ENCODE measurements around the gene OSBPL5. TPM values are rescaled to one million over a fixed set of nuclear protein-coding genes. Genes with fewer than 3 reads are reported as not detected.

Gene OSBPL5
- total RNA-seq, 1 donor from 2014 or later, result 55.2 TPM

DNA sequence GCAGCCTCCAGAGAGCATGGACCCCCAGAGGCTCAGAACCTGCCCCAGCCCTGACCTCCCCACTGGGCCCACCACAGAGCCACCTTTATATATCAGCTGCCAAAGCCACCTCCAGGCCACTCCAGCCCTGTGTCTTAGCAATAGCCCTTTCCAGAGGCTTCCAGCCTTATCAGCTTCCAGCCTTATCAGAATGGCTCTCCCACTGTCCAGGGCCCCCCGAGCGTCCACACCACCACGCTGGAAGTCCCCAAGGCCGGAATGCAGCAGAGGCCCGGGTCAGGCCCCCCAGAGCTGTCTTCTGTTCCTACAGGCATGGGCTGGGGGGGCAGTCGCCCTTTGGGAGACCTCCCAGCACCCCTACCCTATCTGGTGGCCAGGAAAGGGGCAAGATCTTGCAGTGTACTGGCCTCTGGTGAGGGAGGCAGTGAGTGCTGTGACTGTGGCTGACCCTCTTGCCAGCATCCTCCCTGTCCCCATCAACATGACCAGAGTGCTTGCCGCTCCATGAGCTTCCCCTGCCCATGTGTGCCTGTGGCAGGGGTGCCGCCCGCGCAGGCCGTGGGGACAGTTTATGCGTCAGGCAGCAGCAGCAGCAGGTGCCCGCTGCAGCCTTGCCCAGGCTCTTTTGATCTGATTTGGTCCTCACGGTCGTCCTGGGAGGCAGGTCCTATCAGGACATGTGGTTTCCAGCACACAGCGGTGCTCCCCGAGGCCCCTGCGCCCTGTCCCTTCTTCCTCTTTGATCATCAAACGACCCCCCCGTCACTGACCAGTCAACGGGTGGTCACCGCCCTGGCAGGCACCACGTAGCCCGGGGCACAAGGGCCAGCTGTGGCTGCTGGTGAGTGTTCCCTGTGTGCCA lies 15.9 kb downstream of the OSBPL5 start:
- Mint-ChIP-seq H3K27ac (ENCODE audit: unreplicated experiment) (no peak overlapping the region), H3K4me1 (ENCODE audit: unreplicated experiment) (peaks cover 8% of the 10 kb centered on the region), H3K27me3 (ENCODE audit: unreplicated experiment) (peaks cover 9% of the 10 kb centered on the region), H3K36me3 (ENCODE audit: low read depth, unreplicated experiment) (peaks cover 13% of the 10 kb centered on the region), H3K9me3 (ENCODE audit: unreplicated experiment) (no peaks in the 10 kb centered on the region), H3K4me3 (ENCODE audit: unreplicated experiment) (peak overlapping the region; percentile 38)
- TF ChIP-seq, protein P1, sequence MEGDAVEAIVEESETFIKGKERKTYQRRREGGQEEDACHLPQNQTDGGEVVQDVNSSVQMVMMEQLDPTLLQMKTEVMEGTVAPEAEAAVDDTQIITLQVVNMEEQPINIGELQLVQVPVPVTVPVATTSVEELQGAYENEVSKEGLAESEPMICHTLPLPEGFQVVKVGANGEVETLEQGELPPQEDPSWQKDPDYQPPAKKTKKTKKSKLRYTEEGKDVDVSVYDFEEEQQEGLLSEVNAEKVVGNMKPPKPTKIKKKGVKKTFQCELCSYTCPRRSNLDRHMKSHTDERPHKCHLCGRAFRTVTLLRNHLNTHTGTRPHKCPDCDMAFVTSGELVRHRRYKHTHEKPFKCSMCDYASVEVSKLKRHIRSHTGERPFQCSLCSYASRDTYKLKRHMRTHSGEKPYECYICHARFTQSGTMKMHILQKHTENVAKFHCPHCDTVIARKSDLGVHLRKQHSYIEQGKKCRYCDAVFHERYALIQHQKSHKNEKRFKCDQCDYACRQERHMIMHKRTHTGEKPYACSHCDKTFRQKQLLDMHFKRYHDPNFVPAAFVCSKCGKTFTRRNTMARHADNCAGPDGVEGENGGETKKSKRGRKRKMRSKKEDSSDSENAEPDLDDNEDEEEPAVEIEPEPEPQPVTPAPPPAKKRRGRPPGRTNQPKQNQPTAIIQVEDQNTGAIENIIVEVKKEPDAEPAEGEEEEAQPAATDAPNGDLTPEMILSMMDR (IDR thresholded peaks at IDR 0.05; ENCODE audit: unreplicated experiment), result no peak
- DNase-seq (ENCODE audit: low spot score), result no peak

DNA sequence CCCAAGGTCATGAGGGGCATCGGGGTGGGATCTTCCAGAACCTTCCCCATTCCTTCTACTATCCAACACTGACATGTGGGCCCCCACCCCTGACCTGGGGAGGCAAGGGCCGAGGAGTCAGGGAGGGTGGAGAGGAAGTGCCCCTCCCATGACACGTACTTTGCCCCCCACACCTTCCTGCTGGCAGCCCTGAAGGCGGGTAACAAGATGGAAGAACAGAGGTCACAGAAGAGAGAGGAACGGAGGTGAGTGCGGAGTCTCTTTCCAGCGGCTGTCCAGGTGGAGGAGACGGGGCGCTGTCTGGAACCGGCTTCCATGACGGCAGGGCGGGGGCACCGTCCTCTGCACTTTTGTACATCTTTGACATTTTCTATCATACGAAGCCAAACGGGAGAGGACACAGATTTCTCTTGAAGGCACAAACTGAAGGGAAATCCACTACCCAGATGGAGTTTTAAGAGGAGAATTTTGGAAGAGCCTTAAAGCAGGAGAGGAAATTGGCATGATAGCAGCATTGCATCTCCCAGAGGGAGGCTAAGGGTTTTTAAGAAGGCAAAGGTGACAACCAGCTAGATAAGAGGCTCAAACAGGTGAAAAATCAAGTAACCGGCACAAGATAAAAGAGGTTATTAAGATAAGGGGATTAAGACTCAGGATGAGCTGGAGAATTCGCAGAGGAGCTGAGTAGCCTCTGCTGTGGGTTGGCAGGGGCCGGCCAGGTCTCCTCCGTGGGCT lies 16.7 kb downstream of the OSBPL5 start:
- peaks cover 8% of the 10 kb centered on the region for H3K4me1 Mint-ChIP-seq (ENCODE audit: unreplicated experiment)
- no peak overlapping the region for H3K27ac Mint-ChIP-seq (ENCODE audit: unreplicated experiment)
- H3K9me3 Mint-ChIP-seq (ENCODE audit: unreplicated experiment), result no peaks in the 10 kb centered on the region
- H3K27me3 Mint-ChIP-seq (ENCODE audit: unreplicated experiment), result peaks cover 9% of the 10 kb centered on the region
- TF ChIP-seq, protein P1 (IDR thresholded peaks at IDR 0.05; ENCODE audit: unreplicated experiment), result no peak
- DNase-seq (ENCODE audit: low spot score), result no peak
- peak overlapping the region; percentile 50 for H3K4me3 Mint-ChIP-seq (ENCODE audit: unreplicated experiment)
- H3K36me3 Mint-ChIP-seq (ENCODE audit: low read depth, unreplicated experiment), result peaks cover 13% of the 10 kb centered on the region

DNA sequence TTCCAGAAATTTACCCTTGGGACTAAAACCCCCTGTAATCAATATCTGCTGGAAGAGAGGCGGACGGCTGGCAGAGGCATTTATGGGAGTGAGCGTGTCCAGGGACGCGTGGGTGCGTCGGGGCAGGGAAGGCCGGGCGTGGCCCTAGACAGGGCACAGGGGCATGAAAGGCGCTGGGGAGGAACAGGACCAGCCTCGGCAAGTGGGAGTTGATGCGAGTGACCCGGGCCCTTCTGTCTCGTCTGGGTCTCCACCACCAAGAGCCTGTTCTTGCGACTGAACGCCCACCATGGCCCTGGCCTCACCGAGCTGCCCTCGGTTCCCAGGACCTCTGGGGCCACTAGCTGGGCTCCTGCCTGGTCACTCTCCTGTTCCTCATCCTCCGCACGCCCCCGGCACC lies 17.5 kb downstream of the OSBPL5 start:
- TF ChIP-seq, protein P1 (IDR thresholded peaks at IDR 0.05; ENCODE audit: unreplicated experiment), result no peak
- Mint-ChIP-seq H3K9me3 (ENCODE audit: unreplicated experiment) (no peaks in the 10 kb centered on the region), H3K27me3 (ENCODE audit: unreplicated experiment) (peaks cover 9% of the 10 kb centered on the region), H3K36me3 (ENCODE audit: low read depth, unreplicated experiment) (peaks cover 6% of the 10 kb centered on the region), H3K4me1 (ENCODE audit: unreplicated experiment) (peaks cover 9% of the 10 kb centered on the region), H3K4me3 (ENCODE audit: unreplicated experiment) (no peak overlapping the region), H3K27ac (ENCODE audit: unreplicated experiment) (no peak overlapping the region)
- DNase-seq (ENCODE audit: low spot score), result no peak

DNA sequence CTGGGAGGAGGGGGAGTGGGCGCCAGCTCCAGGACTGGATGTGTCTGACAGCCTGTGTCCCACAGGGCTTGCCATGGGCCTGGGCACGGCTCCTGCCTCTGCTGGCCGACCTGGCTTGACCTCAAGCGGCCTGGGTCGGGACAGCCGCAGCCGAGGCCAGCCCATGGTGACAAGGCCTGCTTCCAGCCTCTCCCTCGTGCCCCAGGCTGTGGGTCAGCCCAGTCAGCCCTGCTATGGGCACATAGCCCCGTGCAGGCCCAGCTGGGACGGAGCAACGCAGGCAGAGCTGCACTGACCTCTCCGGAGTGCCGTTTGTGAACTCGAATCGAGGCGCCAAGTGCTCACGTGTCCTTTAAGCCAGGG lies 17.9 kb downstream of the OSBPL5 start:
- Mint-ChIP-seq H3K4me3 (ENCODE audit: unreplicated experiment) (no peak overlapping the region), H3K36me3 (ENCODE audit: low read depth, unreplicated experiment) (peaks cover 6% of the 10 kb centered on the region), H3K9me3 (ENCODE audit: unreplicated experiment) (no peaks in the 10 kb centered on the region), H3K4me1 (ENCODE audit: unreplicated experiment) (peaks cover 13% of the 10 kb centered on the region), H3K27me3 (ENCODE audit: unreplicated experiment) (peaks cover 9% of the 10 kb centered on the region), H3K27ac (ENCODE audit: unreplicated experiment) (no peak overlapping the region)
- DNase-seq (ENCODE audit: low spot score), result no peak
- TF ChIP-seq, protein P1 (IDR thresholded peaks at IDR 0.05; ENCODE audit: unreplicated experiment), result no peak

Data from endothelial cell (in vitro differentiated cells).